HepG2 (cell line): ENCODE measurements around the gene CDC42SE2. TPM values are rescaled to one million over a fixed set of nuclear protein-coding genes. Genes with fewer than 3 reads are reported as not detected.

Experiments used
- ATAC-seq: fragments of 200-7000 bp; cut with Tn5 transposase; 3 replicates; pipeline ENCODE4 v1.9.1; 2020; ENCODE audit warnings: mild to moderate bottlenecking, moderate library complexity
- BruUV-seq: library from RNA; stranded (reverse); fragments of 400-500 nt; replicated peaks from 2 replicates; lab custom pipeline; 2021; lab: Mats Ljungman, UMichigan
- CTCF ChIA-PET: fragments of 300-600 bp; formaldehyde crosslinking; extraction: SDS; loops from one replicate; lab custom pipeline; 2021; ENCODE audit warnings: low total read pairs, inconsistent platforms, low intra/inter-chr PET ratio; lab: Yijun Ruan, JAX
- POLR2A ChIA-PET: fragments of 350-600 bp; sonication (Branson Sonifier 250); formaldehyde crosslinking; loops from one replicate; lab custom pipeline; 2020; ENCODE audit warnings: antibody characterized with exemption, inconsistent platforms; lab: Yijun Ruan, JAX
- DNase-seq: peaks from one replicate; pipeline ENCODE4 v3.0.0-alpha.2; 2015; ENCODE audit warnings: low spot score
- FAIRE-seq: peaks from 3 replicates; lab custom pipeline; 2011; peaks lifted over from hg19 to GRCh38; lab: Jason Lieb, UNC
- H2AFZ ChIP-seq: one replicate; pipeline ENCODE4 v1.6.1; 2011; ENCODE audit warnings: low read length, inconsistent platforms
- H3K27ac ChIP-seq: fragments of 300-600 bp; 3 replicates; pipeline ENCODE4 v1.8.0; 2011; ENCODE audit warnings: mixed run types, mild to moderate bottlenecking, mixed read lengths, low read length, inconsistent platforms; ENCODE audit not compliant: insufficient read depth; ENCODE audit errors: extremely low read length
- H3K27me3 ChIP-seq, 2 experiments: fragments of 200-600 bp in 1 of 2; 2 replicates in 1 of 2; 3 replicates in 1 of 2; pipeline versions ENCODE4 v1.6.0 to v1.8.0; 2011; ENCODE audit warnings: low read length in 2 of 2, mild to moderate bottlenecking in 2 of 2, moderate library complexity in 2 of 2, inconsistent platforms in 1 of 2; ENCODE audit not compliant: insufficient read depth in 2 of 2, control insufficient read depth in 1 of 2
- H3K36me3 ChIP-seq, 2 experiments: fragments of 200-600 bp in 1 of 2; replicated peaks in 1 of 2; 2 replicates in 1 of 2; 3 replicates in 1 of 2; pipeline versions ENCODE4 v1.5.1 to v1.8.0; 2011; ENCODE audit warnings: low read length in 2 of 2, inconsistent platforms in 1 of 2; ENCODE audit not compliant: insufficient read depth in 2 of 2, control insufficient read depth in 1 of 2
- H3K4me1 ChIP-seq: 2 replicates; pipeline ENCODE4 v1.5.1; 2012; ENCODE audit warnings: low read length, inconsistent platforms; ENCODE audit not compliant: insufficient read depth
- H3K4me2 ChIP-seq: 2 replicates; pipeline ENCODE4 v1.6.0; 2011; ENCODE audit warnings: low read depth, low read length, inconsistent platforms
- H3K4me3 ChIP-seq, 3 experiments: fragments of 200-600 bp in 1 of 3; sonication (generic), shearing (Covaris generic) in 1 of 3; replicated peaks in 1 of 3; 2 replicates each; pipeline ENCODE4 v1.5.1; 2011 to 2016; ENCODE audit warnings: low read length in 3 of 3, inconsistent platforms in 2 of 3, low read depth in 2 of 3, mild to moderate bottlenecking in 2 of 3, control low read depth in 1 of 3, mixed read lengths in 1 of 3; ENCODE audit not compliant: insufficient read depth in 1 of 3
- H3K79me2 ChIP-seq: one replicate; pipeline ENCODE4 v1.6.1; 2011; ENCODE audit warnings: low read length, inconsistent platforms; ENCODE audit not compliant: insufficient read depth
- H3K9ac ChIP-seq: 2 replicates; pipeline ENCODE4 v1.6.0; 2011; ENCODE audit warnings: mild to moderate bottlenecking, low read depth, low read length, inconsistent platforms; ENCODE audit not compliant: insufficient read depth
- H3K9me3 ChIP-seq: 2 replicates; pipeline ENCODE4 v1.5.1; 2012; ENCODE audit warnings: mild to moderate bottlenecking, low read length
- H4K20me1 ChIP-seq: 2 replicates; pipeline ENCODE4 v1.6.0; 2011; ENCODE audit warnings: inconsistent platforms, mild to moderate bottlenecking, low read length, moderate library complexity; ENCODE audit not compliant: insufficient read depth
- ADNP ChIP-seq: sonication (generic); formaldehyde crosslinking; IDR thresholded peaks from 2 replicates; pipeline ENCODE4 v1.4.0; 2020; ENCODE audit warnings: missing genetic modification reagents
- ARID3A ChIP-seq: IDR thresholded peaks from 2 replicates; pipeline ENCODE4 v1.6.1; 2012; ENCODE audit warnings: low read depth, low read length, improper control_type of control experiment
- ELF1 ChIP-seq: sonication (generic); formaldehyde crosslinking; IDR thresholded peaks from 2 replicates; pipeline ENCODE4 v1.4.0; 2020; ENCODE audit warnings: missing genetic modification reagents
- ELF3 ChIP-seq: IDR thresholded peaks from 2 replicates; pipeline ENCODE4 v1.6.1; 2016; ENCODE audit warnings: missing genetic modification reagents, missing compliant biosample characterization
- IRX3 ChIP-seq: sonication (generic); formaldehyde crosslinking; IDR thresholded peaks from 2 replicates; pipeline ENCODE4 v1.8.1; 2023; ENCODE audit warnings: mild to moderate bottlenecking, low read depth, missing genetic modification reagents, borderline replicate concordance
- MAFF ChIP-seq: IDR thresholded peaks from 2 replicates; pipeline ENCODE4 v1.6.1; 2011; ENCODE audit warnings: low read depth, low read length, improper control_type of control experiment
- NCOR1 ChIP-seq: fragments of 200-600 bp; sonication (generic); IDR thresholded peaks from 2 replicates; pipeline ENCODE4 v1.7.0; 2017; ENCODE audit warnings: antibody characterized with exemption, low read length, borderline replicate concordance
- PTBP1 ChIP-seq: fragments of 200-400 bp; formaldehyde crosslinking; IDR thresholded peaks from 2 replicates; pipeline ENCODE4 v1.6.1; 2018; ENCODE audit warnings: low read length, low read depth; ENCODE audit not compliant: poor library complexity, severe bottlenecking
- SMARCE1 ChIP-seq: fragments of 450-650 bp; IDR thresholded peaks from 2 replicates; pipeline ENCODE4 v1.6.1; 2017; ENCODE audit warnings: borderline replicate concordance
- SOX6 ChIP-seq, 2 experiments: fragments of 450-650 bp in 1 of 2; sonication (generic) in 1 of 2; formaldehyde crosslinking in 1 of 2; IDR thresholded peaks; 2 replicates each; pipeline versions ENCODE4 v1.4.0 to v1.6.1; 2017 to 2020; ENCODE audit warnings: antibody characterized with exemption in 1 of 2, mild to moderate bottlenecking in 1 of 2, missing genetic modification reagents in 1 of 2
- SPEN ChIP-seq: sonication (generic); formaldehyde crosslinking; IDR thresholded peaks from 2 replicates; pipeline ENCODE4 v1.5.1; 2020; ENCODE audit warnings: low read depth, mild to moderate bottlenecking, missing genetic modification reagents
- TFDP1 ChIP-seq: IDR thresholded peaks from 2 replicates; pipeline ENCODE4 v1.6.1; 2016; ENCODE audit warnings: missing compliant biosample characterization, missing genetic modification reagents, borderline replicate concordance
- ZFAT ChIP-seq: sonication (generic); formaldehyde crosslinking; conservative IDR thresholded peaks from 2 replicates; pipeline ENCODE4 v1.8.1; 2023; ENCODE audit warnings: missing genetic modification reagents, inconsistent platforms
- ZNF3 ChIP-seq: IDR thresholded peaks from 2 replicates; pipeline ENCODE4 v1.7.0; 2017; ENCODE audit warnings: inconsistent platforms
- ZNF414 ChIP-seq: sonication (generic); formaldehyde crosslinking; IDR thresholded peaks from 2 replicates; pipeline ENCODE4 v1.5.0; 2020; ENCODE audit warnings: missing genetic modification reagents
- ZNF773 ChIP-seq: sonication (generic); formaldehyde crosslinking; IDR thresholded peaks from 2 replicates; pipeline ENCODE4 v1.4.0; 2020; ENCODE audit warnings: missing genetic modification reagents, borderline replicate concordance
- ZNF784 ChIP-seq: sonication (generic); formaldehyde crosslinking; IDR thresholded peaks from 2 replicates; pipeline ENCODE4 v1.5.1; 2020; ENCODE audit warnings: missing genetic modification reagents, mild to moderate bottlenecking, borderline replicate concordance
- ZNF883 ChIP-seq: sonication (generic); formaldehyde crosslinking; IDR thresholded peaks from 2 replicates; pipeline ENCODE4 v1.5.1; 2020; ENCODE audit warnings: mild to moderate bottlenecking, missing genetic modification reagents; ENCODE audit errors: not compliant biosample characterization
- WGBS: methylation state at CpG from one replicate; pipeline ENCODE4 v1.1.6; 2017; ENCODE audit warnings: low lambda C conversion rate; 5-methylcytosine and 5-hydroxymethylcytosine counted together
- in situ Hi-C: cut with HindIII; loops from 2 replicates; pipeline ENCODE4 v1.10.0; 2017; ENCODE audit warnings: low pct_unique_long_range_greater_than_20kb; ENCODE audit not compliant: extremely low pct_ligation_motif_present
- intact Hi-C: fragments of 100-400 bp; cut with micrococcal nuclease; formaldehyde crosslinking; loops from one replicate; pipeline ENCODE4 v1.10.0; 2022; ENCODE audit not compliant: unreplicated experiment
- polyA plus RNA-seq, 8 experiments: library from polyadenylated mRNA; depleted of rRNA in 3 of 8; stranded (reverse) in 7 of 8; unstranded in 1 of 8; fragments of >200 nt; fragmentation: Illumina TruSeq in 4 of 8; extraction: Trizol in 4 of 8; gene quantifications; 2 replicates each; pipeline versions ENCODE4 v1.2.1 to v1.2.3, GENCODE V29; 2011 to 2016; ENCODE audit warnings: low read depth in 4 of 8, missing spikeins in 1 of 8, mixed read lengths in 1 of 8; ENCODE audit not compliant: insufficient read depth in 1 of 8
- total RNA-seq, 5 experiments: library from RNA; depleted of rRNA; stranded (reverse); fragments of >200 nt; fragmentation: Illumina TruSeq; extraction: Trizol; gene quantifications; 2 replicates each; pipeline ENCODE4 v1.2.3, GENCODE V29; 2016; ENCODE audit warnings: low read depth in 1 of 5

CDC42SE2 gene
- total and polyA plus RNA-seq, 2 of the 13 experiments (the other 11 are each of a cell fraction or from before 2014, with no cell fraction given): 19.6 to 25.0 TPM

GRCh38 chr5:131405674-131406073, 141.8 kb downstream of the CDC42SE2 start:
- ATAC-seq: no peak; the same call in 2 of the 3 replicates
- in situ Hi-C loops: no loop called here

More at GRCh38 chr5:131405674-131406073, 141.8 kb downstream of the CDC42SE2 start:
- Histone ChIP-seq H3K9ac (no peak overlapping the region), H3K4me1 (peaks cover 11% of the 10 kb centered on the region), H3K9me3 (peaks cover 13% of the 10 kb centered on the region; the same call in 1 of the 2 replicates), H3K4me3 (no peak overlapping the region), H3K36me3 (peaks cover 0 to 7% of the 10 kb centered on the region in 2 experiments; a peak in 3 of 5 replicates), H3K27me3 (no peaks in the 10 kb centered on the region), H4K20me1 (no peaks in the 10 kb centered on the region)
- CTCF ChIA-PET: no interaction called here
- no TSS peak for BruUV-seq
- WGBS: 92% methylated on average over 2 of the region's 2 CpGs
- DNase-seq: no peak
- TF ChIP-seq SMARCE1 (no peak), NCOR1 (no peak), ZNF784 (no peak), MAFF (no peak), ZNF773 (no peak), SPEN (CRISPR knock-in tag) (no peak), ZNF414 (CRISPR knock-in tag) (no peak), ELF3 (CRISPR knock-in tag) (no peak), ADNP (CRISPR knock-in tag) (no peak), ARID3A (no peak), ZNF883 (CRISPR knock-in tag) (no peak), SOX6 (IDR thresholded peaks at IDR 0.05) (no peak), SOX6 (CRISPR knock-in tag; IDR thresholded peaks at IDR 0.05) (no peak), ZFAT (CRISPR knock-in tag) (no peak), IRX3 (no peak), TFDP1 (CRISPR knock-in tag) (no peak), ZNF3 (no peak), ELF1 (CRISPR knock-in tag) (no peak), PTBP1 (no peak)
- TF ChIP-seq, all 625 proteins: peak for 0
- no peak overlapping the region for H3K27ac ChIP-seq
- intact Hi-C loops: no loop called here
- H3K4me2 ChIP-seq: no peak overlapping the region
- no peak for FAIRE-seq
- H2AFZ ChIP-seq: no peak overlapping the region
- POLR2A ChIA-PET: no interaction called here
- H3K79me2 ChIP-seq: no peaks in the 10 kb centered on the region
